Fibroblast of gingiva (primary cell): ENCODE data around the gene MYO1E.

Experiments used
- DNase-seq: peaks from one replicate; pipeline ENCODE4 v3.0.0-alpha.2; 2011; ENCODE audit warnings: low read depth

Gene MYO1E

GRCh38 chr15:59259137-59259943 lies 113.3 kb downstream of the MYO1E start:
- DNase-seq, result no peak

GRCh38 chr15:59258317-59258716 lies 114.4 kb downstream of the MYO1E start:
- no peak for DNase-seq

- DNase-seq, result no peak
Observed at GRCh38 chr15:59257140-59257539, 115.5 kb downstream of the MYO1E start.

GRCh38 chr15:59256482-59256881 lies 116.2 kb downstream of the MYO1E start:
- DNase-seq, result no peak

- DNase-seq, result no peak
Observed at GRCh38 chr15:59255680-59256336, 116.9 kb downstream of the MYO1E start.

GRCh38 chr15:59252137-59252536 lies 120.5 kb downstream of the MYO1E start:
- no peak for DNase-seq

- DNase-seq, result no peak
Observed at GRCh38 chr15:59251001-59251845, 121.4 kb downstream of the MYO1E start.

GRCh38 chr15:59250249-59250648 lies 122.4 kb downstream of the MYO1E start:
- no peak for DNase-seq

- DNase-seq, result no peak
Observed at GRCh38 chr15:59249816-59250215, 122.9 kb downstream of the MYO1E start.

GRCh38 chr15:59247364-59247763 lies 125.3 kb downstream of the MYO1E start:
- DNase-seq, result peak; percentile 70

GRCh38 chr15:59245559-59245958 lies 127.1 kb downstream of the MYO1E start:
- DNase-seq, result no peak

GRCh38 chr15:59244337-59244736 lies 128.3 kb downstream of the MYO1E start:
- no peak for DNase-seq

- DNase-seq, result no peak
Observed at GRCh38 chr15:59243622-59244021, 129.0 kb downstream of the MYO1E start.

GRCh38 chr15:59242649-59243048 lies 130.0 kb downstream of the MYO1E start:
- DNase-seq, result no peak

- no peak for DNase-seq
Observed at GRCh38 chr15:59240036-59240435, 132.6 kb downstream of the MYO1E start.

- no peak for DNase-seq
Observed at GRCh38 chr15:59237924-59238331, 134.7 kb downstream of the MYO1E start.

- no peak for DNase-seq
Observed at GRCh38 chr15:59237119-59237855, 135.4 kb downstream of the MYO1E start.

- no peak for DNase-seq
Observed at GRCh38 chr15:59236394-59236793, 136.3 kb downstream of the MYO1E start.

GRCh38 chr15:59232476-59232875 lies 140.2 kb downstream of the MYO1E start:
- peak; percentile 79 for DNase-seq

- DNase-seq, result no peak
Observed at GRCh38 chr15:59230531-59231055, 142.1 kb downstream of the MYO1E start.

- DNase-seq, result no peak
Observed at GRCh38 chr15:59229453-59229852, 143.2 kb downstream of the MYO1E start.

- DNase-seq, result no peak
Observed at GRCh38 chr15:59229015-59229414, 143.7 kb downstream of the MYO1E start.
